GF-D8 (cell line): Measurements from ENCODE around the gene GALNT2.

Source experiments
- DNase-seq: peaks from one replicate; lab custom pipeline; 2025; lab: John Stamatoyannopoulos, UW

GALNT2 gene

GRCh38 chr1:230166366-230167132 is 99.5 kb downstream of the GALNT2 start:
- DNase-seq: no peak

DNA sequence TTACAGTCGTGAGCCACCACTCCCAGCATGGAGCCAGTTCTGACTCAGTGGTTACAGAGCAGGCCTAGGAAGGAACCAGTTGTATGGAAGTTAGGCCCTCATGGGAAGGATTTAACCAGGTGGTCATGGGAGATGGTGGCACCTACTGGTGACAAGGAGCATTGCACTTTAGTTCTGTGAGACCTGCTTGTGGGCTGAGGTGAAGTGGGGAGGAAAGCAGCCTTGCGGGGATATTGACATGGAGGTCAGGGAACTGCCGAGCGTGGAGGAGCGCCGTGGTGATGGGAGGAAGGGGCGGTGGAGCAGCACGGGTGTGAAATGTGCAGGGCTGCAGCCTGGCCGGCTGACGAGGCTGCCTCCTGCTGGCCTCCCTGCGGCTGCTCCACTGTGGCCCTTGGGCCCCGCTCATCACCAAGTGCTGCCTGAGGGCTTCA is 100.4 kb downstream of the GALNT2 start:
- DNase-seq: peak; percentile 25

DNA sequence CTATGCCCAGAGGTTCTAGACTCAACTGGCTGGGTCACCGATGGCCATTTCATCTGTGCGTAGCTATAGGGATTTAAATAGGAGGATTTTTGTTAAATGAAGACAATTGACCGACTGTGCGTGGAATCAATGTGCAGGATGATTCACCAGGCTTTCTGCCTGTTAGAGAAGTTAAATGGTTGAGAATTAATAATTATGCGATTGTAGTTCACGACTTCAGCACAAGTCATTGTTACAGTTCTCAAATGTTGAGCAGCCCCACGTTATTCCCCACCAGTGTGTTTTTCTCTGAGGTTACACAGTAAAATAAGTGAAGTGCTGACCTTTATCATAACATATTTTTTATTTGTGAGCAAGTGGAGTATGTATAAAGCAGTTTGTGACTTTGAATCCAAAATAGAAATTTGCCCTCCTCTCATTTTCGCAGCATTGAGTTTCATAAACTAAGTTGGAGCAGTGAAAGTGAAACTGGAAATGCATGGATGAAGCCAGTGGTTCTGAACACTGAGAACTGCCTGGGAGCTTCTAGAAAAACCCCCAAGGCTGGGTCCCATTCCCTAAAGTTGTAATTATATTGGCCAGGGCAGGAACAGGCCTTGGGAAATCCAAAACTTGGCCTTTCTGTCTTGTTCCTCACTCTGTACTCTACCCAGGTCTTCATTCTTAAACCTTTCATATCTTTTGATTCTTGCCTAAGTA is 102.6 kb downstream of the GALNT2 start:
- no peak for DNase-seq

DNA sequence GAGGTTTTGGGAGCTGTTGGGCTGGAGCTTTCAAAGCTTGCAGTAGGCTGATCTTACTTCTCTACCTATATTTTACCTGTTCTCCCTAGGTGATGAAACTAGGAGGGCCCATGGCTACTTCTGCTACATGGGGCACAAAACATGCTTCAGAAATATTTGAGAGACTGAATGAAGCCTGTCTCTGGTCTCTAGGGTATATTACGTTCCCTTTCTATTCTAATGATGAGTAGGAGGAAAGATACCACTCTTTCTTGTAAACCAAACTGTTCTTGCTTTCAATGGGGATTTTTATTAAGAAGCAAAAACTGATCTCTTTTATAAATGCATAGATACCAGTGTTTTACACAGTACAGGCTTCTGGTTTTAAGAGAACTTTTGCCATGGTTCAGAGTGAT is 103.1 kb downstream of the GALNT2 start:
- no peak for DNase-seq

GRCh38 chr1:230170622-230171021 is 103.6 kb downstream of the GALNT2 start:
- no peak for DNase-seq

DNA sequence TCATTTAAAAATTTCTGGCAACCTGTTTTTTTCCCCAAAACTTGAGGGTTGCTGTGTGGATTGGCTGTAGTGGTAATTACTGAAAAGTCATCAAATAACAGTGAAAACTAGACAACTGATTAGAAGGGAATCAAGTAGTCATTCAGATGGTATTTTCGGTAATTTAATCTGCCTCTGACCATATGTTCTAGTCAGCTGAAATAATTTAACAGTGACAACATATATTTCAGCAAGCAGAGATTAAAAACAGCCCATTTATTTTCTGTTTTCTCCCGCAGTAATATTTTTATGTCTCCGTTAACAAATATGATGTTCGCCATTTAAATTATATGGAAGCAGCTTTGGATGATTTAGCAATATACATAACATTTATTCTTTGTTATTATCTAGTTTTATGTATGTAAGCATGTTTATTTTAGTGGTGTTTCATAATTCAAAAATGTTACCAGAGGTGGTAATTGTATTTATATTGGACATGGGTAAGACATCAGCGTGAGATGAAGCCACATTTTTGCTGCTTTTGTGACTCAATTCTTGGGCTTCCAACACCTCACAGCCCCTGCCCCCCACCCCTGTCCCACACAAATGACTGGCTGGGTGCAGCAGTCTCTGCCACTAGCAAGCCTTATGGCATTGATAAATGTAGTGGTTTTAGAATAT is 104.4 kb downstream of the GALNT2 start:
- DNase-seq: no peak

DNA sequence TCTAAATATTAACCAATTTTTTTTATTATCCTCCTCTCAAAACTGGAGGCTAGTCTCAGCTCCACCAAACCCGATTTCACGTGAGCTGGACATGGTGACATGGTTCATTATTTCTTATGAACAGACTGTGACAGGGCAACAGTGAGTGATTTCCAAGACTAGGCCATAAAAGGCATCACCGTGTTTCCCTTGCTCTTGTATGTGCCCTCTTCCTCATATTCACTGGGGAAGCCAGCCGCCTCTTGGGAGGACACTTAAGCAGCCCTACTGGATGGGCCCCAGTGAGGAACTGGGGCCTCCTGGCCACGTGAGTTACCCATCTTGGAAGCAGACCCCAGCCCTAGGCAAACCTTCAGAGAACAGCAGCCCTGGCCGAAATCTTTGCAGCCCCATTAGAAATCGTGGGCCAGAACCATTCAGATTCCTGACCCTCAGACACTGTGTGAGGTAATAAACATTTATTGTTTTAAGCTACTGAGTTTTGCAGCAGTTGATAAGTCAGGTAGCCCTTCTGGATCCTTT is 105.0 kb downstream of the GALNT2 start:
- no peak for DNase-seq

DNA sequence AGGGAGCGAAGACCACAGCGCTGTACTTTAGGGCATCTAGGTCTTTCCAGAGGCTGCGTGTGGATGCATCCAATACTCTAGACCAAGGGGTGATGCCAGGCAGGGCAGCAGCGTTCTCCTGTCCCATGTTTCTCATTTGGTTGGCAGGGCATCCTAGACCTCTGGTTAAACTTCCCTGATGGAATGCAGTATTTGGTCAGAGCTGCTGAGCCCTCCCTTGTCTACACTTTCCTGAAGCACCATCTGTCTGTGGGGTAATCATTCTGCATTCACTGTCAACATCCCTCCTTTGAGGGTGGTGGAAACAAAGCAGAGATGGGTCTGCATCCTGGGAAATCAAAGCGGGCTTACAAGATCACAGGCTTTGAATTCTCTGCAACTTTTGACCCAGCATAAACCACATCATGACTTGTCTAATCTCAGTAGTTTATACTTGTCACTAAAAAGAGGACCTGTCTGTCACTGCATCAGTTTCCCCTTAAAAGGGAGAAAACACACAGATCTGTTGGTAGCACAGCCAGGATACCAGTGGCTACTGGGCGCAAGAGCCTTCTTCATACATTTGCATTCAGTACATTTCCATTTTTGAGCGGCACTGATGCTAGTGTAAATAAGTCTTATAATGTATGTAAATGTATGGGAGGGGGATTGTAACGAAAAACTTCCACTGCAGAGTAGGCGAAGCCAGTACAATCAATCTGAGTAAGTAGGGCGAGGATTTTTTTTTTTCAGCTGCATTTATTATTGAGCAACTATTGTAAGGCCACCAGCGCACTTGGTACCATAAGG is 106.3 kb downstream of the GALNT2 start:
- no peak for DNase-seq

DNA sequence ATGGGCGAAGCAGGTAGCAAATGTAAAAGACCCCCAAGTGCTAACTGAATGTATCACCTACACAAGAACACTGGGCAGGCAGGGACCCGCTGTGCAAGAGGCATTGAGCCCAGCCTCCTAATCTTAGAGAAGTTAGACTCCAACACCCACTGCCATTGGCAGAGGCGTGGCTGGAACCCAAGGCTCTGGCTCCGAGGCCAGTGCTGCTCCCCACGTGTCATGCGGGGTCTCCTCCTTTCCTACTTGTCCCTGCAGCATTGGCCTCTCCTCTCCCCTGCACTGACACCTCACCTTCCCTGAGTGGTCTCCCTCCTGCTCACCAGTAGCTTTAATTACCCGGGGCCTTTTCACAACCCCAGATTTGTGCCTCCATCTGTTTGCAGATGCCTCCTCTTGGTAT is 107.0 kb downstream of the GALNT2 start:
- DNase-seq: no peak

DNA sequence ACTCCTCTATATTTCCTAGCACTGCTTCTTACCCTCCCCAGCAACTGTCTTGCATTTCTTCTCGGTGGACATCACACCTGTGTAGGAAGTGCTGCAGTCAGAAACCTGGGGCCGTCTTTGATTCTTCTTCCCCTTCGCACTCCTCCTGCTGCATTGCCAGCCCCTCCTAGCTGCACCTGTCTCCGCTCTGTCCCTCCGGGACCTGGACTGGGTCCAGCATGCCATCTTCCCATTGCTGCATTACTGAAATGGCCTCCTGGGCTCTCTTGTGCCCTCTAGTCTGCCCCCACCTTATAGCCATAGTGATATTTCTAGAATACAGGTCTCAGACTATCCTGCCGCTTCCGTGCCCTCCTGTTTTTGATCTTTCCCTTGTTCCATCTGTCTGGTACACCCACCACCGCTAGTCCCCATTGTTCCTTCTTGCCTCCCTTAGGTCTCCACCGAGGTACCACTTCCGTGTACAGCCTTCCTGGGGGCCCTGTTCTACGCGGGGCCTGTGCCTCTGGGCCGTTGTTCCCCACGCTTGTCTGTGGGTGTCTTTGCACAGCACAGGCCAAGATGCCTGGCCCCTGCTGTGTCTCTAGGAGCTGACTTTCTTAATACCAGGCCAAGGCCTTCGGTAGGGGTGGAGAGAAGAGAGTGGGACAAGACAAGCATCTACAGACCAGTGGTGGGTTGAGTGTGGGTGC is 107.6 kb downstream of the GALNT2 start:
- DNase-seq: no peak

DNA sequence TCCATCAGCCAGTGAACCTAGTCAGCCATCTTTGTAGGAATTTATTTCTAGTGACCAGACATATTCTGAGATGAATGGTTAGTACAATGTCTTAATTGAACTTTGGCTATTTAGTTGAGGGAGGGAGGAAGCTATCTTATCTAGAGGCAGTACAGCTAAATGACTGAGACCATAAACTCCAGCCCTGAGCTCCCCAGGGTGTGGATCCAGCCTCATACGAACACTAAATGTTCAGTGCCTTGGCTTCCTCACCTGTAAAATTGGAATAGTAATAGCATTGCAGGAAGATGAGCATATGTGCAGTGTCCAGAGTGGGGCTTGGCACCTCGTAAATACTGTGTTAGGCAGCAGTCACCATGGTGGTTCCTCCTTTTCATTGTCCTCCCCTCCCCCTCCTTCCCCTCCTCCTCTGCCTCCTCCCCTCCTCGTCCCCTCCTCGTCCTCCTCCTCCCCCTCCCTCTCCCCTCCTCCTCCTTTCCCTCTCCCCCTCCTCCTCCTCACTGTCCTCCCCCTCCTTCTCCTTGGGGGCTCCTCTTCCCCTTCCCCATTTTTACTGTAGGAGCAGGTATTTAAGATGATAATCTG is 108.2 kb downstream of the GALNT2 start:
- DNase-seq: peak; percentile 18

GRCh38 chr1:230175839-230176238 is 108.8 kb downstream of the GALNT2 start:
- DNase-seq: no peak

DNA sequence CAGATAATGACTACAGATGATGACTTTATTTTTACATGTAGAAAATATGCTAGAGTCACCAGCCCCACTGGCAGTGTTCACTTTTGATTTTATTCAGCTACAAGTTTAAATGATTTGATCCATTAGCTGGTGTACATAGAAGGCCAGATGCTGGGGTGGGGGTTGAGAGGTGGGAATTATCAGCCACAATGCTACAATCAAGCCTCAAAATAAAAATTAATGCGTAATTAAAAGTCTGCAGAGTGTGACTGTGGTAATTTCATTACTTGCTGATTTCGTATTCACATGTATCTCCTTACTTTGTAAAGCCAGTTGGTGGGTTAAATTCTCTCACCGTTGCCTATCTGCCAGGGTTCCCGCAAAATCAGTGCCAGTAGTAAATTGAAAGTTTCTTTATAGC is 109.3 kb downstream of the GALNT2 start:
- DNase-seq: no peak

GRCh38 chr1:230176871-230177411 is 109.9 kb downstream of the GALNT2 start:
- peak; percentile 74 for DNase-seq

DNA sequence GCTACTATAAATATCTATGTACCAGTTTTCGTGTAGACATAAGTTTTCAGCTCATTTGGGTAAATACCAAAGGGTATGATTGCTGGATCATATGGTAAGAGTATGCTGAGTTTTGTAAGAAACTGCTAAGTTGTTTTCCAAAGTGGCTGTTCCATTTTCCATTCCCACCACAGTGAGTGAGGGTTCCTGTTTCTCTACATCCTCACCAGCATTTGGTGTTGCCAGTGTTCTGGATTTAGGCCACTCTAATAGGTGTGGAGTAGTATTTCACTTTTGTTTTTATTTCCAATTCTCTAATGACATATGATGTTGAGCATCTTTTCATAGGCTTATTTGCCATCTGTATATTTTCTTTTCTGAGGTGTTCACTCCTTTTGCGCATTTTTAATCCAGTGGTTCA is 112.2 kb downstream of the GALNT2 start:
- DNase-seq: no peak

- DNase-seq: no peak
These were observed 118.3 kb downstream of the GALNT2 start for GRCh38 chr1:230185076-230186001.

DNA sequence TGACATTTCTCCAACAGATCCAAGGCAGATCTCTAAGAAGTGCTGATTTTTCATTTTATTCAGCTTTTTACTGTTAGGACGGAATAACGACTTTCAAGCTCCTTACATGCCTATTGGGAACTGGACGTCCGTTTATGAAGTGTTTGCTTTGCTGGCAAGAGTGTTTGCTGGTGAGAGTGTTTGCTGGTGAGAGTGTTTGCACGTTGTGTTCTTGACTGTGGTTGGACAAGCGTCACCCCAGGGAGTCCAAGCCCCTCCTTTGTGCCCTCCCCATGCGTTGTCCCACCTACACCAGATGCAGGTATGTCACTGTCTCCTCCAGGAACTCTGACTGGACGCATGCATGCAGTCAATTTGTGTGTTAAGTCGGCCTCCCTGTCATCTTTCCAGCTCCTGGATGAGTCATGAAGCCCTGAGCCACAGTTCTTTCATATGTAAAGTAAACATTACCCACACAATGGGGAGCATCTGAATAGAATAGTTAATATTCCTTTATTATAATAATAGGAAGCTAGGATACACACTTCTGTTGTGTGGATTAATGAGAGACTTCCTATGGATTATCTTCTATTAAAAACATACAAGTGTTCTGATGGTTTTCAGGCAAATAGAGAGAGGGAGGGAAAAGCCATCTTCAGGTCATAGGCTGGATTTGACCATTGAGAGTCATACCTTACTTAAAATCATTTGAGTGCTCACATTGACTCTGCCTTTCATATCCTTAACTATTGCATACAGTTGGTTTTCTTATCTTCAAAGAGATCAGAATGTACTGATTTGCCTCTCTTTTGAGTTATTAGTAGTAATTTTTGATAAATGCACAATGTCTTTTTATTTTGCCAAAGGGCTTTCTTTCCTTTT is 119.2 kb downstream of the GALNT2 start:
- no peak for DNase-seq

DNA sequence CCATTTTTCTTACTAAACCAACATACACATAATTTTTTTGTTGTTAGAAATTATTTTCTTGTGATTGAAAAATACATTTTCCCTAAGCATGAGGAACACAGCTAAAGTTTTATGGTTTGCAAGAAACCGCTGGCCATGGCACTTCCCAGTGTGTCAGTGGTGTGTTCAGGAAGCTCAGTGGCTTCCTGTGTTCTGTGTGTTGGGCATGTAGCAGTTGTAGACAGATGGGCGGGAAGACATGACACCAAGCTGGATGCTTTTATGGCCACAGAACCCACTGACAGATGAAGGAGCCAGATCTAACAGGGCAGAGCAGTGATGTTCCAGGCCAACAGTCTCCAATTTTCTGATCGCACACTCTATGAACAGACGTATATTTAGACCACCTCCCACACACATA is 119.8 kb downstream of the GALNT2 start:
- DNase-seq: peak; percentile 85

DNA sequence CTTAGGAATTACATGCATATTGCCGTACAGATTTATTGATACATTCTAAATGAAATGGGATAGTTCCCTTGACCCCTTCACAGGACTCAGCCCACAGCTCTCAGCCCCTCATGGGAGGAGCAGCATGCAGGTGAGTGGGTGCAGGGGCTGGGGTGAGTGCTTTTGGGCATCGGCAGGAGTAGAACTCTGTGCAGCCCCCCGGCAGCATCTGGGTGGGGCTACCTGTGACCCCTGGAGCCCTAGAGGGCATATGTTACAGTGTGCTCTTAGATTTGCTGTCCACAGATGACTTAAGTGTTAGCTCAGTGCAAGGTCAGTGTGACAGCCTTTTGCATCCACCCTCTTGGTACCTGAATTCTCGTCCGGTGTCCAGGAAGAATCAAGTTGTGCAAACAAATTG is 120.3 kb downstream of the GALNT2 start:
- no peak for DNase-seq
